Uterus (tissue), 2 donors: ENCODE results near the gene SCAPER.

Experiments used
- CTCF ChIP-seq, 4 experiments: fragments of 200-600 bp in 2 of 4; fragments of 450-650 bp in 2 of 4; sonication (generic) in 2 of 4; IDR thresholded peaks; one replicate each; pipeline ENCODE4 v1.5.1; 2016 to 2019; ENCODE audit warnings: antibody characterized with exemption in 4 of 4, mild to moderate bottlenecking in 2 of 4, moderate library complexity in 1 of 4
- POLR2A ChIP-seq, 2 donors: fragments of 450-650 bp; IDR thresholded peaks; one replicate each; pipeline ENCODE4 v1.6.1; 2016; ENCODE audit warnings: antibody characterized with exemption in 2 of 2, mild to moderate bottlenecking in 1 of 2, moderate library complexity in 1 of 2

GRCh38 chr15:76904461-76905012 lies 603 bp downstream of the SCAPER start:
- TF ChIP-seq CTCF (IDR thresholded peaks at IDR 0.05), result no peak
- no peak for TF ChIP-seq POLR2A (IDR thresholded peaks at IDR 0.05)
